SK-N-SH (cell line): ENCODE measurements around the gene AP1S3. TPM values are rescaled to one million over a fixed set of nuclear protein-coding genes. Genes with fewer than 3 reads are reported as not detected.

Source experiments
- CTCF ChIA-PET: fragments of 300-600, 350-600 bp; formaldehyde crosslinking; extraction: SDS; loops from one replicate; lab custom pipeline; 2021; lab: Yijun Ruan, JAX
- POLR2A ChIA-PET: fragments of 350-600 bp; sonication (Branson Sonifier 250); formaldehyde crosslinking; extraction: SDS; loops from one replicate; lab custom pipeline; 2020; ENCODE audit warnings: antibody characterized with exemption, inconsistent platforms; lab: Yijun Ruan, JAX
- DNase-seq: peaks from one replicate; pipeline ENCODE4 v3.0.0; 2012
- H2AFZ ChIP-seq: fragments of 200-600 bp; sonication (generic); 2 replicates; pipeline ENCODE4 v1.8.1; 2016; ENCODE audit warnings: antibody characterized with exemption, mild to moderate bottlenecking, low read depth
- H3F3A ChIP-seq: fragments of 200-600 bp; sonication (generic); replicated peaks from 2 replicates; pipeline ENCODE3; 2016; ENCODE audit warnings: antibody characterized with exemption, mild to moderate bottlenecking; ENCODE audit not compliant: insufficient read depth
- H3K27ac ChIP-seq, 2 experiments: fragments of 200-500 bp in 1 of 2; fragments of 200-600 bp in 1 of 2; sonication (Bioruptor generic) in 1 of 2; sonication (generic), shearing (Covaris generic) in 1 of 2; 2 replicates each; pipeline versions ENCODE4 v1.5.1 to v1.6.1; 2014 to 2016; ENCODE audit warnings: low read depth in 2 of 2, inconsistent platforms in 1 of 2, low read length in 1 of 2, mild to moderate bottlenecking in 1 of 2, mixed read lengths in 1 of 2
- H3K27me3 ChIP-seq: fragments of 200-600 bp; sonication (generic), shearing (Covaris generic); 2 replicates; pipeline ENCODE4 v1.6.1; 2016; ENCODE audit warnings: mixed run types; ENCODE audit not compliant: insufficient read depth
- H3K36me3 ChIP-seq, 2 experiments: fragments of 200-500 bp in 1 of 2; fragments of 200-600 bp in 1 of 2; sonication (Bioruptor generic) in 1 of 2; sonication (generic) in 1 of 2; replicated peaks in 1 of 2; 2 replicates each; pipeline versions ENCODE3 to v1.5.1; 2014 to 2016; ENCODE audit warnings: low read length in 1 of 2, mild to moderate bottlenecking in 1 of 2; ENCODE audit not compliant: insufficient read depth in 2 of 2, control insufficient read depth in 1 of 2
- H3K4me1 ChIP-seq, 2 experiments: fragments of 200-500 bp in 1 of 2; fragments of 200-600 bp in 1 of 2; sonication (Bioruptor generic) in 1 of 2; sonication (generic), shearing (Covaris generic) in 1 of 2; 2 replicates each; pipeline versions ENCODE4 v1.5.1 to v1.6.1; 2014 to 2016; ENCODE audit warnings: low read depth in 1 of 2, low read length in 1 of 2, mixed run types in 1 of 2; ENCODE audit not compliant: insufficient read depth in 2 of 2, control insufficient read depth in 1 of 2
- H3K4me2 ChIP-seq: fragments of 200-600 bp; sonication (generic), shearing (Covaris generic); 2 replicates; pipeline ENCODE4 v1.6.1; 2017; ENCODE audit warnings: mixed run types
- H3K4me3 ChIP-seq, 2 experiments: fragments of 200-500 bp in 1 of 2; fragments of 200-600 bp in 1 of 2; sonication (Bioruptor generic) in 1 of 2; sonication (generic), shearing (Covaris generic) in 1 of 2; 2 replicates each; pipeline versions ENCODE4 v1.5.1 to v1.8.1; 2014 to 2016; ENCODE audit warnings: low read depth in 2 of 2, inconsistent platforms in 1 of 2, low read length in 1 of 2, mild to moderate bottlenecking in 1 of 2, mixed read lengths in 1 of 2, moderate library complexity in 1 of 2
- H3K79me2 ChIP-seq: fragments of 200-600 bp; sonication (generic); 2 replicates; pipeline ENCODE4 v1.8.1; 2017; ENCODE audit warnings: mild to moderate bottlenecking; ENCODE audit not compliant: insufficient read depth
- H3K9ac ChIP-seq: fragments of 200-600 bp; sonication (generic); 2 replicates; pipeline ENCODE4 v1.6.1; 2017; ENCODE audit warnings: mixed run types
- H3K9me2 ChIP-seq: fragments of 200-600 bp; sonication (generic); 2 replicates; pipeline ENCODE4 v1.6.1; 2017; ENCODE audit warnings: mixed run types
- H3K9me3 ChIP-seq: fragments of 200-600 bp; sonication (generic); 2 replicates; pipeline ENCODE4 v1.6.1; 2017; ENCODE audit warnings: mixed run types, mild to moderate bottlenecking, moderate library complexity
- H4K20me1 ChIP-seq: fragments of 200-600 bp; sonication (generic); 2 replicates; pipeline ENCODE4 v1.6.1; 2017; ENCODE audit warnings: mild to moderate bottlenecking, mixed run types; ENCODE audit not compliant: insufficient read depth
- EP300 ChIP-seq, 2 experiments: IDR thresholded peaks; 2 replicates each; pipeline versions ENCODE4 v1.4.0 to v1.6.1; 2012; ENCODE audit warnings: borderline replicate concordance in 1 of 2, low read depth in 1 of 2, low read length in 1 of 2
- FOXJ3 ChIP-seq: sonication (generic); formaldehyde crosslinking; IDR thresholded peaks from 2 replicates; pipeline ENCODE4 v1.5.1; 2020; ENCODE audit warnings: mild to moderate bottlenecking, missing genetic modification reagents
- FOXM1 ChIP-seq: IDR thresholded peaks from 2 replicates; pipeline ENCODE4 v1.4.0; 2012; ENCODE audit warnings: low read depth, mild to moderate bottlenecking
- GABPA ChIP-seq: IDR thresholded peaks from 2 replicates; pipeline ENCODE4 v1.4.0; 2012; ENCODE audit warnings: low read depth, mild to moderate bottlenecking
- GATA2 ChIP-seq: sonication (generic); formaldehyde crosslinking; IDR thresholded peaks from 2 replicates; pipeline ENCODE4 v1.5.0; 2020; ENCODE audit warnings: mild to moderate bottlenecking, missing genetic modification reagents
- NRF1 ChIP-seq: IDR thresholded peaks from 2 replicates; pipeline ENCODE4 v1.6.1; 2012; ENCODE audit warnings: low read depth, mild to moderate bottlenecking, low read length
- POLR2AphosphoS5 ChIP-seq: IDR thresholded peaks from 2 replicates; pipeline ENCODE4 v1.6.1; 2012; ENCODE audit warnings: low read depth, low read length
- RCOR1 ChIP-seq: fragments of 150-350 bp; IDR thresholded peaks from 2 replicates; pipeline ENCODE4 v1.6.1; 2017; ENCODE audit warnings: antibody characterized with exemption, low read length
- RFX5 ChIP-seq: IDR thresholded peaks from 2 replicates; pipeline ENCODE4 v1.6.1; 2012; ENCODE audit warnings: mild to moderate bottlenecking, improper control_type of control experiment, low read length
- SIN3A ChIP-seq: IDR thresholded peaks from 2 replicates; pipeline ENCODE4 v1.6.1; 2012; ENCODE audit warnings: low read depth, mild to moderate bottlenecking, low read length, moderate library complexity, borderline replicate concordance
- SMC3 ChIP-seq: IDR thresholded peaks from 2 replicates; pipeline ENCODE4 v1.6.1; 2012; ENCODE audit warnings: low read depth, low read length, improper control_type of control experiment
- TEAD4 ChIP-seq: IDR thresholded peaks from 2 replicates; pipeline ENCODE4 v1.4.0; 2012; ENCODE audit warnings: mild to moderate bottlenecking, borderline replicate concordance; ENCODE audit not compliant: insufficient read depth
- WGBS: methylation state at CpG from one replicate; pipeline ENCODE4 v1.1.6; 2017; ENCODE audit warnings: low lambda C conversion rate; 5-methylcytosine and 5-hydroxymethylcytosine counted together
- polyA plus RNA-seq, 3 experiments: library from polyadenylated mRNA; depleted of rRNA; stranded (reverse); fragments of >200 nt; gene quantifications; 2 replicates each; pipeline ENCODE4 v1.2.3, GENCODE V29; 2012
- TF ChIP-seq, protein P1 (sequence below): fragments of 150-350 bp; IDR thresholded peaks from 2 replicates; pipeline ENCODE4 v1.6.1; 2017; ENCODE audit warnings: antibody characterized with exemption, low read length, low read depth, borderline replicate concordance
- TF ChIP-seq, protein P2 (sequence below): IDR thresholded peaks from 2 replicates; pipeline ENCODE4 v1.4.0; 2012; ENCODE audit warnings: low read depth

AP1S3 gene
- polyA plus RNA-seq, 1 of the 3 experiments (the other 2 are of a cell fraction), result 4.8 TPM

DNA sequence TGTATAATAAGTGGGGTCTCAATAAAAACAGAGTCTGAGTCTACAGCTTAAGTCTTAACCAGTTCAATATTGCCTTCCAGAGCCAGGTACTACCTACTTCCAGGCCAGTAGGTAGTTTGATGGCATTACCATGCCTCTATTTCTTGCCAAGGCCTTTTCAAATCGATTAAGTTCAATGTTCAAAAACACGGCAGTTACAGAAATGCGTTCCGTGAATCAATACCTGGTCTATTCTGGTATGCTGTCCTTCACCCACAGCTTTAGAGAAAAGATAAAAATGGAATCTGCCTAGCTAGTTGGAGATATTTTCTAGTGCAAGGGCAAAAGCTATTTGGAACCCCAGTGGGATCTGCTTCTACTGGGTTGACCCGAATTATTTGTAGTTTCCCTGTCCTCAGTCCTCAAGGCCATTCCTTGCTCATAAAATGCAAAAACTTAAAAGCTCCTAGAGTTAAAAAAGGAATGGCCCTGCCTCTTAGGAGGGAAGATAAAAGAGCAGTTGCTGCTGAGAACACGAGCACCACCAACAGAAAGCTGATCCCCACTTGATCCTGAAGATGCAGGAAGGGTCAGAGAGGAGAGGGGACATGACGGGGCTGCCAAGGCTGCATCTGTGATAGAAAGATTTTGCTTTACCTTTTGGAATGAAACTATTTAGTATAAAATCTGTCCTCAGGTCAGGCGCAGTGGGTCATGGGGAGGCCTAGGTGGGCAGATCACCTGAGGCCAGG, 125.6 kb downstream of the AP1S3 start:
- POLR2A ChIA-PET, result no interaction called here
- Histone ChIP-seq H3K4me3 (no peak overlapping the region), H3K9ac (no peak overlapping the region), H3K79me2 (no peaks in the 10 kb centered on the region), H3K9me3 (peaks cover 8% of the 10 kb centered on the region; the same call in 1 of the 2 replicates), H3K4me1 (peaks cover 0 to 6% of the 10 kb centered on the region in 2 experiments; a peak in 2 of 4 replicates), H3K36me3 (peaks cover 0 to 3% of the 10 kb centered on the region in 2 experiments), H4K20me1 (no peaks in the 10 kb centered on the region), H3K9me2 (no peaks in the 10 kb centered on the region), H3F3A (peaks cover 3% of the 10 kb centered on the region), H3K27ac (no peak overlapping the region), H2AFZ (no peak overlapping the region), H3K27me3 (no peaks in the 10 kb centered on the region), H3K4me2 (no peak overlapping the region)
- WGBS, result 96% methylated on average over 8 of the region's 8 CpGs
- CTCF ChIA-PET, result interaction anchor here (1.3 to 1.7 kb wide), 2 partner anchors 10 kb away, joined by 3 read pairs; no protein-coding TSS in a partner anchor
- TF ChIP-seq TEAD4 (no peak), SMC3 (no peak), FOXM1 (no peak), GABPA (no peak), EP300 (IDR thresholded peaks at IDR 0.05; ENCODE audit: borderline replicate concordance in 1 of 2, low read depth in 1 of 2, low read length in 1 of 2) (no peak), RCOR1 (no peak), GATA2 (CRISPR knock-in tag) (no peak), POLR2AphosphoS5 (no peak), RFX5 (no peak), FOXJ3 (CRISPR knock-in tag) (no peak), NRF1 (no peak), SIN3A (no peak)
- TF ChIP-seq, protein P1, sequence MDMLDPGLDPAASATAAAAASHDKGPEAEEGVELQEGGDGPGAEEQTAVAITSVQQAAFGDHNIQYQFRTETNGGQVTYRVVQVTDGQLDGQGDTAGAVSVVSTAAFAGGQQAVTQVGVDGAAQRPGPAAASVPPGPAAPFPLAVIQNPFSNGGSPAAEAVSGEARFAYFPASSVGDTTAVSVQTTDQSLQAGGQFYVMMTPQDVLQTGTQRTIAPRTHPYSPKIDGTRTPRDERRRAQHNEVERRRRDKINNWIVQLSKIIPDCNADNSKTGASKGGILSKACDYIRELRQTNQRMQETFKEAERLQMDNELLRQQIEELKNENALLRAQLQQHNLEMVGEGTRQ, result no peak
- TF ChIP-seq, protein P2, sequence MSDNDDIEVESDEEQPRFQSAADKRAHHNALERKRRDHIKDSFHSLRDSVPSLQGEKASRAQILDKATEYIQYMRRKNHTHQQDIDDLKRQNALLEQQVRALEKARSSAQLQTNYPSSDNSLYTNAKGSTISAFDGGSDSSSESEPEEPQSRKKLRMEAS, result no peak
- no peak for DNase-seq

Other genes starting within 250 kb of the AP1S3 start
- gene SCG2, start 235.2 kb downstream of the AP1S3 start, polyA plus RNA-seq (2012; rRNA removed), result 373 and 509 TPM in 2 replicates
- gene WDFY1, start 107.8 kb upstream of the AP1S3 start, polyA plus RNA-seq (2012; rRNA removed), result 21.7 and 31.8 TPM in 2 replicates
- 12.9 and 14.5 TPM in 2 replicates for gene MRPL44, start 119.9 kb upstream of the AP1S3 start, polyA plus RNA-seq (2012; rRNA removed)
- gene SERPINE2, start 201.7 kb upstream of the AP1S3 start, polyA plus RNA-seq (2012; rRNA removed), result 105 and 249 TPM in 2 replicates